ENCODE measurements around the gene STK40.
A peak's percentile ranks its signal among the peaks of the same experiment; 100 is the strongest.

Gene STK40

GRCh38 chr1:36385410-36386264, at the start of gene STK40:
Gene STK40 (minus strand): TSS chr1:36385924. CDS start chr1:36361332, 24,592 bp downstream.
- peak within 1 kb of the TSS; percentile 64 for H3K4me3 ChIP-seq (ENCODE audit: low read depth, low read length)
- DNase-seq (ENCODE audit: low read depth) = peak; percentile 98
- no peak for TF ChIP-seq CTCF (IDR thresholded peaks at IDR 0.05; ENCODE audit: low read depth, low read length, missing control alignments)

- H3K4me3 ChIP-seq (ENCODE audit: low read depth, low read length) = no peak overlapping the region
- no peak for TF ChIP-seq CTCF (IDR thresholded peaks at IDR 0.05; ENCODE audit: low read depth, low read length, missing control alignments)
- no peak for DNase-seq (ENCODE audit: low read depth)
Measured at GRCh38 chr1:36433102-36433501, 47.4 kb upstream of the STK40 start.

GRCh38 chr1:36432616-36433015, 46.9 kb upstream of the STK40 start:
- H3K4me3 ChIP-seq (ENCODE audit: low read depth, low read length) = no peak overlapping the region
- DNase-seq (ENCODE audit: low read depth) = no peak
- no peak for TF ChIP-seq CTCF (IDR thresholded peaks at IDR 0.05; ENCODE audit: low read depth, low read length, missing control alignments)

GRCh38 chr1:36425791-36426190, 40.1 kb upstream of the STK40 start:
- no peak overlapping the region for H3K4me3 ChIP-seq (ENCODE audit: low read depth, low read length)
- no peak for TF ChIP-seq CTCF (IDR thresholded peaks at IDR 0.05; ENCODE audit: low read depth, low read length, missing control alignments)
- no peak for DNase-seq (ENCODE audit: low read depth)

- no peak for DNase-seq (ENCODE audit: low read depth)
- no peak overlapping the region for H3K4me3 ChIP-seq (ENCODE audit: low read depth, low read length)
Measured at GRCh38 chr1:36421649-36422048, 35.9 kb upstream of the STK40 start.

GRCh38 chr1:36420836-36421317, 35.2 kb upstream of the STK40 start:
- no peak overlapping the region for H3K4me3 ChIP-seq (ENCODE audit: low read depth, low read length)
- no peak for DNase-seq (ENCODE audit: low read depth)
- TF ChIP-seq CTCF (IDR thresholded peaks at IDR 0.05; ENCODE audit: low read depth, low read length, missing control alignments) = peak; percentile 99

More at GRCh38 chr1:36421649-36422048, 35.9 kb upstream of the STK40 start:
- TF ChIP-seq CTCF (IDR thresholded peaks at IDR 0.05; ENCODE audit: low read depth, low read length, missing control alignments) = no peak

Data from GM12864 (cell line).